ENCODE results near the gene IFI16. TPM values are rescaled to one million over a fixed set of nuclear protein-coding genes. Genes with fewer than 3 reads are reported as not detected.

The IFI16 gene
- total and polyA plus RNA-seq, 10 of the 15 experiments (the other 5 are each of a cell fraction or from before 2014, with no cell fraction given) = 120 to 375 (median 188) TPM

- Histone ChIP-seq H3K79me2 (ENCODE audit: control insufficient read depth, insufficient read depth, low read length) (no peaks in the 10 kb centered on the region), H3K9ac (ENCODE audit: control insufficient read depth, insufficient read depth, low read length) (no peak overlapping the region), H3K4me2 (ENCODE audit: control insufficient read depth, insufficient read depth) (no peak overlapping the region), H4K20me1 (ENCODE audit: control insufficient read depth, insufficient read depth) (no peaks in the 10 kb centered on the region), H3K27ac (ENCODE audit: control insufficient read depth, insufficient read depth) (no peak overlapping the region), H3K4me3 (no peak overlapping the region), H3K36me3 (ENCODE audit: control insufficient read depth in 2 of 2, insufficient read depth in 2 of 2, low read length in 1 of 2) (no peaks in the 10 kb centered on the region), H2AFZ (ENCODE audit: control insufficient read depth, low read depth, low read length) (no peak overlapping the region), H3K9me3 (replicated peaks; ENCODE audit: control insufficient read depth, insufficient read depth, low read length) (no peaks in the 10 kb centered on the region), H3K27me3 (replicated peaks in 1 of 2; ENCODE audit: control insufficient read depth in 2 of 2, insufficient read depth in 2 of 2, low read length in 1 of 2) (no peaks in the 10 kb centered on the region), H3K4me1 (ENCODE audit: control insufficient read depth, insufficient read depth, low read length) (no peaks in the 10 kb centered on the region)
- no peak for ATAC-seq
- BruUV-seq (replicated peaks) = no TSS peak
- ChIA-PET POLR2A (no interaction called here), CTCF (no interaction called here), SMC1A (ENCODE audit: uncharacterized antibody, unreplicated experiment) (interaction anchor here (1.2 to 1.9 kb wide), 2 partner anchors 12 to 15 kb away, joined by 3 to 8 read pairs; no protein-coding TSS in a partner anchor), RAD21 (ENCODE audit: unreplicated experiment) (interaction anchor here (0.9 kb wide), 1 partner anchor 14 kb away, joined by 3 read pairs; no protein-coding TSS in a partner anchor)
- in situ Hi-C loops (cut with MboI) = no loop called here
- no peak for DNase-seq (ENCODE audit: low read depth, low spot score)
- TF ChIP-seq ZBTB33 (IDR thresholded peaks at IDR 0.05) (no peak), MEF2A (IDR thresholded peaks at IDR 0.05; ENCODE audit: insufficient read depth, low read depth, low read length) (no peak), HDAC2 (IDR thresholded peaks at IDR 0.05) (no peak), ESRRA (IDR thresholded peaks at IDR 0.05; ENCODE audit: low read length) (no peak), POLR2AphosphoS5 (IDR thresholded peaks at IDR 0.05; ENCODE audit: low read length) (no peak), HDGF (IDR thresholded peaks at IDR 0.05) (no peak), CBX5 (IDR thresholded peaks at IDR 0.05; ENCODE audit: low read depth) (no peak), LARP7 (IDR thresholded peaks at IDR 0.05) (no peak), PRDM15 (CRISPR knock-in tag; IDR thresholded peaks at IDR 0.05) (no peak), TAF1 (IDR thresholded peaks at IDR 0.05; ENCODE audit: borderline replicate concordance, low read depth, low read length) (no peak), RAD21 (IDR thresholded peaks at IDR 0.05; ENCODE audit: insufficient read depth, low read depth, low read length) (no peak), NFYB (IDR thresholded peaks at IDR 0.05; ENCODE audit: insufficient read depth, low read depth, low read length) (no peak), ZNF217 (IDR thresholded peaks at IDR 0.05) (no peak), ZNF274 (IDR thresholded peaks at IDR 0.05; ENCODE audit: insufficient read depth, insufficient read length) (no peak)
- FAIRE-seq = no peak
- 60% methylated on average over 3 of the region's 3 CpGs for WGBS (ENCODE audit: insufficient coverage, insufficient replicate concordance, low lambda C conversion rate, missing lambda C conversion rate)
- intact Hi-C loops (cut with micrococcal nuclease; ENCODE audit: unreplicated experiment) = no loop called here
These were observed 74.4 kb downstream of the IFI16 start for GRCh38 chr1:159084152-159084551.
